Activated T-cell treated with anti-CD3 and anti-CD28 coated beads, Interleukin-2, amount 50 U/mL, for 72 hours (primary cell): ENCODE measurements around the gene FAM110C. TPM values are rescaled to one million over a fixed set of nuclear protein-coding genes. Genes with fewer than 3 reads are reported as not detected.
A peak's percentile ranks its signal among the peaks of the same experiment; 100 is the strongest.
"Not testable (repeated sequence)": the region's sequence is repeated elsewhere in the genome, so short reads cannot be mapped to it uniquely, and the experiment has no call there.

Experiments used
- ATAC-seq, 2 donors: fragments of 150-1000 bp; cut with Tn5 transposase; replicated peaks in 1 of 2; 2 replicates each; pipeline ENCODE4 v1.10.0; 2021; ENCODE audit warnings: moderate library complexity in 2 of 2, mild to moderate bottlenecking in 1 of 2
- DNase-seq, 2 donors: peaks; one replicate each; pipeline ENCODE4 v3.0.0; 2021 to 2022; ENCODE audit warnings: mixed read lengths in 1 of 2
- H3K27ac Mint-ChIP-seq: one replicate; pipeline ENCODE4 v1.8.0; 2022; ENCODE audit warnings: mild to moderate bottlenecking, moderate library complexity, mixed read lengths
- H3K27me3 Mint-ChIP-seq: one replicate; pipeline ENCODE4 v1.8.0; 2022; ENCODE audit warnings: low read depth, mixed read lengths
- H3K36me3 Mint-ChIP-seq, 2 donors: one replicate each; pipeline ENCODE4 v1.8.0; 2022; ENCODE audit warnings: mixed read lengths in 2 of 2, mild to moderate bottlenecking in 1 of 2; ENCODE audit not compliant: insufficient read depth in 2 of 2
- H3K4me1 Mint-ChIP-seq: one replicate; pipeline ENCODE4 v1.8.0; 2022; ENCODE audit warnings: low read depth, mixed read lengths
- H3K4me3 Mint-ChIP-seq, 2 donors: one replicate each; pipeline ENCODE4 v1.8.0; 2022; ENCODE audit warnings: mild to moderate bottlenecking in 2 of 2, mixed read lengths in 2 of 2, moderate library complexity in 2 of 2
- H3K9me3 Mint-ChIP-seq, 2 donors: one replicate each; pipeline ENCODE4 v1.8.0; 2022; ENCODE audit warnings: mixed read lengths in 2 of 2
- total RNA-seq, 2 donors: library from RNA; stranded (reverse); gene quantifications; one replicate each; pipeline ENCODE4 v1.2.3, GENCODE V29; 2022

The FAM110C gene, protein sequence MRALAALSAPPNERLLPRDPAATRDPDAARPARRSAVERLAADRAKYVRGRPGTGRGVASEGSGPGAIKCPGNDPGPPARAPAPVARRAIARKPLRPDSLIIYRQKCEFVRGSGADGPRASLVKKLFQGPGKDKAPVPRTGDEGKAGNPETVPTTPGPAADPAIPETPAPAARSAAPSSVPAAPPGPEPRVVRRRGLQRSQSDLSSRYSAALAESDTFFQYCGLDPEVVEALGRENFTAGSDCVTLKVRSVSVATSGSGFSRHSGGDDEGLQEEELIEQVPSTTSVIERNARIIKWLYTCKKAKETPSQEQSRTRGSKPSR
- total RNA-seq = 1 to 10 TPM in 1 of 2 donors, under 1 TPM in 1; 0.72 to 2.0 TPM

DNA sequence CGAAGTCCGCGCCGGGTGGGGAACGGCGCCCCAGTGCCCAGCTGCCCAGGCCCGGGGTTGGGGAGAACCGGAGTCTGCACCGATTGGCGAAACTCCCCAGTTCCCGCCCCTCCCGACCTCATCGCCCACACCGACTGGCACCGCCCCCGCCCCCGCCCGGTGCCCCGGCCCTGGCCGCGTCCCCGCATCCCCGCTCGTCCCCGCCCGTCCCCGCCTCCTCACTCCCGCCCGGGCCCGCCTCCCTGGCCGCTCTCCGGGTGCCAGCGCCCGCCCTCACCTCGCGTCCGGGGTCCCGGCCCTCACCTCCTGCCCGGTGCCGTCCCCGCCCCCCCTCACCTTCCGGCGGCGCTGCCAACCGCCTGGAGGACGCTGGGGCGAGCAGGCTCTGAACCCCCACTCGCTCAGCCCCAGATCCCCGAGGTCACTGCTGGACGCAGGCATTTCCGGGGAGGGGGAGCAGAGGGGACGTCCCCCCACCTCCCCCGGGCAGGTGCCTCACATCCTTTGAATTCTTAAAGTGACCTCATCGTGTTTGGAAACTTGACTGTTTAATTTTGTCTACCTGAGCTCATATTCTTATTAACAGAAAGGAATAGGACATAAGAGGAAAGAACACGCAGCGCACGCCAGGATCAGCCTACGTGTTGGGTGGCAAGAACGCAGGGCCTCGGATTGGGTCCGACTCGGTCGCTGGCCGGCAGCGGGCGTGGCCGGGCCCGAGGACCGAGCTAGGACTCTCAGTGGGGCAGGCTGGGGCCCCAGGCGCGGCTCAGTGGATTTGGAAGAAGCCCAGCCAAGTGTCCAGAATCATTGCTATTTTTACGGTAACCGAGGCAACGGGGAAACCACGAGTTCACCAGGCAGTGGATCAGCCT is at the start of gene FAM110C:
TSS of gene FAM110C (minus strand) at position 35 of the 875 bp plus-strand sequence. CDS start 120 bp downstream, outside the sequence.
- ATAC-seq (peak; percentile 75 to 85), DNase-seq (peak; percentile 60 to 72)
- Mint-ChIP-seq H3K36me3 (peaks cover 1 to 4% of the 10 kb centered on the region in 2 donors), H3K4me3 (peak within 1 kb of the TSS; percentile 81 to 84), H3K4me1 (peaks cover 21% of the 10 kb centered on the region), H3K27me3 (peaks cover 50% of the 10 kb centered on the region), H3K9me3 (no peaks in the 10 kb centered on the region), H3K27ac (peak within 1 kb of the TSS; percentile 51)

DNA sequence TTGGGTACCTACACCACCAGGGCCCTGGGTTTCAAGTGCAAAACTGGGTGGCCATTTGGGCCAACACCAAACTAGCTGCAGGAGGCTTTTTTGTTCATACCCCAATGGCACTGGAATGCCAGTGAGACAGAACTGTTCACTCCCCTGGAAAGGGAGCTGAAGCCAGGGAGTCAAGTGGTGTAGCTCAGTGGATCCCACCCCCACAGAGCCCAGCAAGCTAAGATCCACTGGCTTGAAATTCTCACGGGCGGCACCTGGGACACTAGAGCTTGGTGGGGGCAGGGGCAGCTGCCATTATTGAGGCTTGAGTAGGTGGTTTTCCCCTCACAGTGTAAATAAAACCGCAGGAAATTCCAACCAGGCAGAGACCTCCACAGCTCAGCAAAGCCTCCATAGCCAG is 46.0 kb upstream of the FAM110C start:
- no peak for ATAC-seq
- no peak overlapping the region for H3K27ac Mint-ChIP-seq
- no peak for DNase-seq
- H3K36me3 Mint-ChIP-seq = peaks cover 0 to 5% of the 10 kb centered on the region in 2 donors
- peaks cover 6 to 9% of the 10 kb centered on the region in 2 donors for H3K9me3 Mint-ChIP-seq
- no peak overlapping the region for H3K4me3 Mint-ChIP-seq
- peaks cover 12% of the 10 kb centered on the region for H3K27me3 Mint-ChIP-seq
- no peaks in the 10 kb centered on the region for H3K4me1 Mint-ChIP-seq

GRCh38 chr2:90645-91312 is 44.5 kb upstream of the FAM110C start:
- H3K4me1 Mint-ChIP-seq = no peaks in the 10 kb centered on the region

DNA sequence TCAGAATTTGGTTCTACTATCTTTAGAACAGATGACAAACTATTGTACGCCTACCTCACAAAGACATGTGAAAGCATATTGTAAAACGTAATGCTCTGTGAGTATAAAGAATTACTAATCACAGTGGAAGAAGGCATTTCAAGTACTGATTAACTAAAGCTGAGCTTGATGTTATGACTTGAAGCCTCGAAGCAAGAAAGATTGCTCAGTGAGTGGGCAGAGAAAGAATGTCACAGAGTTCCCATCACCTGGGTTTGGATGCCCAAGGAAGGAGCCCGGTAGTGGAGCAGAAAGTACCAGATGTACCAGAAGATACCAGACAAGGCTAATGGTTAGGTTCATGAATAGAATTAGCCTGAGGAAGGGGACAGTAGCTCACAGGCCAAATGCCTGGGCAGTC is 39.5 kb upstream of the FAM110C start:
- Mint-ChIP-seq H3K36me3 (no peaks in the 10 kb centered on the region), H3K4me3 (no peak overlapping the region), H3K9me3 (no peaks in the 10 kb centered on the region), H3K4me1 (no peaks in the 10 kb centered on the region), H3K27me3 (peaks cover 18% of the 10 kb centered on the region), H3K27ac (no peak overlapping the region)
- ATAC-seq = no peak
- no peak for DNase-seq

More at GRCh38 chr2:90645-91312, 44.5 kb upstream of the FAM110C start:
- Mint-ChIP-seq H3K4me3 (no peak overlapping the region), H3K27ac (no peak overlapping the region), H3K9me3 (peaks cover under 1 to 4% of the 10 kb centered on the region in 2 donors), H3K27me3 (peaks cover 6% of the 10 kb centered on the region), H3K36me3 (peaks cover 0 to under 1% of the 10 kb centered on the region in 2 donors)
- ATAC-seq = no peak
- no peak for DNase-seq

- Mint-ChIP-seq H3K9me3 (no peaks in the 10 kb centered on the region), H3K4me1 (no peaks in the 10 kb centered on the region), H3K4me3 (no peak overlapping the region), H3K36me3 (no peaks in the 10 kb centered on the region), H3K27ac (no peak overlapping the region), H3K27me3 (peaks cover 30% of the 10 kb centered on the region)
- ATAC-seq (no peak), DNase-seq (no peak)
Measured at GRCh38 chr2:84121-84520, 37.8 kb upstream of the FAM110C start.

DNA sequence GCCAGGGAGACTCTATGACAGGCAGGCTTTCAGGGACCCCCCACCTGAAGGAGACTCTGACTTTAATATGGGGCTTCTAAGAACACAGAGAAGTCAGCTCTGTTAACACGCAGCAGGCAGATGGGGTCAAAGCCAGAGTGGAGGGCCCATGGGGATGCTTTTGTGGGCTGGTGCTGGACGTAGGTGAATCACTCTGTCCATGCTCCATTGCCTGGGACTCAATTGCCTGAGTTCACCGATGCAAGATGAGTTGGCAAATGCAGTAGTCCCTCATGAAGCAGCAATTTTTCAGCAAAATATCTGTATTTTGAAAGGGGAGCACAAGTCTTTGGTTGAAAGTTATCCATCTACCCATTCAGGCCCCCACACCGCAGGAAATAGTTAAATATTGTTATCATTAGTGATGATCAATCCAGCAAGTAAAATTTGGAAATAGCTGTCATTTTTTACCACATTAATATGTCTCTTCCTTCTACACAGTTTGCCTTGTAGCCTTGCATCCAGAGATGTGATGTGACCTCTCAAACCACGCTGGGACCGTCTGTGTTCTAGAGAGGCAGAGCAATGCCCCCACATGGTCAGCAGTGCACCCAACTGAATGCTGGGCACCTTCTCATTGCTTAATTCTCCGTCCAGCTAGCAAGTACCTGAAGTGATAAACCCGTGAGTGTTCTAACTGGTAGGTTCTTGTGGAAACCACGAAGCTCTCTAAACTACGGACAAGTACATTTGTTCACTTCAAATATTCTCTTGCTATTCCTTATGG is 34.8 kb upstream of the FAM110C start:
- no peak for DNase-seq
- Mint-ChIP-seq H3K9me3 (peaks cover 0 to 1% of the 10 kb centered on the region in 2 donors), H3K4me1 (no peaks in the 10 kb centered on the region), H3K27ac (no peak overlapping the region), H3K27me3 (peaks cover 39% of the 10 kb centered on the region), H3K4me3 (no peak overlapping the region), H3K36me3 (no peaks in the 10 kb centered on the region)
- no peak for ATAC-seq

DNA sequence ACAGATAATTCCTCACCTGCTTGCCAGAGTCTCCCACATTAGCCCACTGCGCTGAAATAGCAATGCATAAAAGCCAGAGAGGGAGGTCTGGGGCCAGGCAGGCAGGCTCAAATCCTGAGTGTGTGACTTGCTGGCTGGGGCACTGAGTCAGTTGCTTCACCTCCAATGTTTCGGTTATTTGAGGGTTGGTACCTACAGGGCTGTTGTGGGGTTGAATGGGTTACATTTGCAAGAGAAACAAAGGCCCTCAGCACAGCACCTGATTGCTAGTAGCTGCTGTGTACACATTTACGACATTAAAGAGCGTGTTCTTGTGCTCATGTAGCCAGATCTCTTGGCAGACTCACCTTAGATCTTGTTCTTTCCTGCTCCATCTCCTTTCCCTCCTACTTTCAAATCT is 34.1 kb upstream of the FAM110C start:
- H3K9me3 Mint-ChIP-seq = peaks cover 0 to 1% of the 10 kb centered on the region in 2 donors
- H3K27ac Mint-ChIP-seq = no peak overlapping the region
- H3K4me1 Mint-ChIP-seq = no peaks in the 10 kb centered on the region
- peaks cover 36% of the 10 kb centered on the region for H3K27me3 Mint-ChIP-seq
- no peaks in the 10 kb centered on the region for H3K36me3 Mint-ChIP-seq
- no peak overlapping the region for H3K4me3 Mint-ChIP-seq
- DNase-seq (no peak), ATAC-seq (no peak)

DNA sequence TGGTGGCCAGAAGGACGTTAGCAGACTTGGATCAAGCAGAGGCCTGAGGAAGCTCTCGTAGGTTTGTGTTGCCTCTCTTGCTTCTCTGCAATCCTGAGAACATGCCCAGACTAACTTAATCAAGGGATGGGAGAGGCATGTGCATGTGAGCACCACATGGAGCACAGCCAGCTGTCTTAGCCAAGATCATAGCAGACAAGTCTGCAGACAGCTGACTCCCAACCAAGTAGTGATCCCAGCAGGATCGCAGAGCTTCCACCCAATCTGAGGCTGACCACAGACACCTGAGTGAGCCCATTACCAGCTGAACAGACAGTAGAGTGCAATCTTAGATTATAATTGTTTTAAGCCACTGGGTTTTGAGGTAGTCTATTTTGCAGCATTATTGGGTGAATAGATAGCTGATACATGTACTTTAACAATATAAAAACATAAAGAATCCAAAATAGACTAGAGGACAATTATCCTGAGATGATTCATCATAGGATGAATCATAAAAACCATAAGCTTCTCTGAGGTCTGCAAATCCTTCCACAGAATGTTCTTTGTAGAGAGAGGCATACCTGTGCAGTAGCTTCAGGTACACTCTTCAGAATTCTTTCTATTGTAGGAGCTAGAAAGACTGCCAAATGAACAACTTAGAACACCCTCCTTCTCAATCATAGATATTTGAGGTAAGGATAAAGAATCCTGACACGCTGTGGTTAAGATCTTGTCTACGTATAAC is 25.2 kb upstream of the FAM110C start:
- Mint-ChIP-seq H3K4me1 (no peaks in the 10 kb centered on the region), H3K9me3 (no peaks in the 10 kb centered on the region), H3K27me3 (no peaks in the 10 kb centered on the region), H3K4me3 (no peak overlapping the region), H3K36me3 (no peaks in the 10 kb centered on the region), H3K27ac (no peak overlapping the region)
- ATAC-seq (no peak), DNase-seq (no peak)

- Mint-ChIP-seq H3K9me3 (no peaks in the 10 kb centered on the region), H3K27ac (no peak overlapping the region), H3K27me3 (no peaks in the 10 kb centered on the region), H3K4me1 (no peaks in the 10 kb centered on the region), H3K4me3 (no peak overlapping the region), H3K36me3 (no peaks in the 10 kb centered on the region)
- ATAC-seq (no peak), DNase-seq (no peak)
Measured at GRCh38 chr2:69366-70344, 23.4 kb upstream of the FAM110C start.

- H3K4me3 Mint-ChIP-seq, H3K4me1 Mint-ChIP-seq, H3K27ac Mint-ChIP-seq, ATAC-seq, DNase-seq, H3K27me3 Mint-ChIP-seq, H3K9me3 Mint-ChIP-seq, H3K36me3 Mint-ChIP-seq: not testable (repeated sequence)
Measured at GRCh38 chr2:68637-69036, 22.3 kb upstream of the FAM110C start.

DNA sequence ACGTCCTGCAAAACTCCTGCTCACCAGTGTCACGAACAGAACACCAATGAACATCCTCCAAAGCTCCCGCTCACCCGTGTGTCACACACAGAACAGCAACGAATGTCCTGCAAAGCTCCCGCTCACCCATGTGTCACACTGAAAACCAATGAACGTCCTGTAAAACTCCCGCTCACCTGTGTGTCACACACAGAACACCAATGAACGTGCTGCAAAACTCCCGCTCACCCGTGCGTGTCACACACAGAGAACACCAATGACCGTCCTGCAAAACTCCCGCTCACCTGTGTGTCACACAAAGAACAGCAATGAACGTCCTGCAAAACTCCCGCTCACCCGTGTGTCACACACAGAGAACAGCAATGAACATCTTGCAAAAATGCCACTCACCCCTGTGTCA is 20.5 kb upstream of the FAM110C start:
- Mint-ChIP-seq H3K27me3 (peaks cover 6% of the 10 kb centered on the region), H3K4me3 (no peak overlapping the region), H3K27ac (no peak overlapping the region), H3K4me1 (no peaks in the 10 kb centered on the region), H3K36me3 (no peaks in the 10 kb centered on the region), H3K9me3 (no peaks in the 10 kb centered on the region)
- no peak for ATAC-seq
- DNase-seq = no peak
